Measurements from ENCODE around the gene SMCP.

Gene SMCP

DNA sequence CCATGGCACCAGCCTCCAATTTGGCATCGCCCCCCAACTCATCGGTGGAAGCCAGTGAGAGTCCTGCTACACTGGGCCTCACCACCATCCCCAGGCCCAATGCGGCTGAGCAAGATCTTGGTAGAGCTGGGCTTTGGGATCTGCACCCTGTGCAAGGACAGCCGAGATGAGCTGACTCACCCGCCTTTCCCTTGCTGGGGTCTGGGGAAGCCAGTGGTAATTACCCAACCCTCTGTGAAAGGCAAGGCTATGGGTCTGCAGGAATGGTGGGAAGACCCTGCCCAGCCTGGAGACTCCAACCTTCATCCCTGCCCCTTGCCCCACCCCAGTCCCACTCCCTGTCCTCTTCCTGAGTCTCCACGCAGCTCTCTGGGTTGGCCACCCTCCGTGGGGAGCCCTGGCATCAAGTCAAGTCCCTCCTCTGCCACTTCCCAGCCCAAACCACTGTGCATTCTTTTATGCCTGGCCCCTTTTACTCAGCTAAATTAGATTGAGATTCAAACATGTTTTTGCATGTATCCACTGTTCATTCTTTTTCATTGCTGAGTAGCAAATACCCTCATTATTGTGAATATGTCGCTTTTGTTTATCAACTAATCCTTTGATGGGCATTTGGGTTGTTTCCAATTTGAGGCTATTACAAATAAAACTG is 8.8 kb downstream of the SMCP start:
- no peak for DNase-seq (ENCODE audit: low read depth, low spot score)

DNA sequence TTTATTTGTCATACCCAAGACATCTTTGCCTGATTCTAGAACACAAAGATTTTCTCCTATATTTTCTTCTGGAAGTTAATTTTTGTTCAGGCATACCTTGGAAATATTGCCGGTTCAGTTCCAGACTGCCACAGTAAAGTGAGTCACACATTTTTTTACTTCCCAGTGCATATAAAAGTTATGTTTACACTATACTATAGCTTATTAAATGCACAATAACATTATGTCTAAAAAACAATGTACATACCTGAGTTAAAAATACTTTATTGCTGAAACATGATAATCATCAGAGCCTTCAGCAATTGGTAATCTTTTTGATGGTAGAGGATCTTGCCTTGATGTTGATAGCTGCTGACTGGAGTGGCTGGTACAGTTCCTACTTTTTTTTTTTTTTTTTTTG is 10.0 kb downstream of the SMCP start:
- no peak for DNase-seq (ENCODE audit: low read depth, low spot score)

DNA sequence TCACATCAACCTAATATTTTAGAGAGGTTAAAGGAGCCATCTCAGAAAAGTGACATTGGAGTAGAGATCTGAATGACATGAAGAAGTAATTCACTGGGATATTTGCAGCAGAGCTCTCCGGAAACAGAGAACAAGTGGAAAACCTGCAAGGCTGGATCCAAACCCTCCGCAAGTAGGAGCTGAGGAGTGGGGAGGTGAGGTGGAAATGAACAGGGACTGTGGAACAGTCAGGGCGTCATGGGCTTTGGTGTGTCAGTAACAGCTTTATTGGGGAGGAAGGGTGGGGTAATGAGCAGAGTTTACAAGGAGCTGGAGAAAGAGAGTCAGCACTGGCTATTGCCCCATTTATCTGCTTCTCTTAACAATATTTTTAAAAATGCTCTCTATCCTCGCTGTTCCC is 20.9 kb downstream of the SMCP start:
- DNase-seq (ENCODE audit: low read depth, low spot score): no peak

DNA sequence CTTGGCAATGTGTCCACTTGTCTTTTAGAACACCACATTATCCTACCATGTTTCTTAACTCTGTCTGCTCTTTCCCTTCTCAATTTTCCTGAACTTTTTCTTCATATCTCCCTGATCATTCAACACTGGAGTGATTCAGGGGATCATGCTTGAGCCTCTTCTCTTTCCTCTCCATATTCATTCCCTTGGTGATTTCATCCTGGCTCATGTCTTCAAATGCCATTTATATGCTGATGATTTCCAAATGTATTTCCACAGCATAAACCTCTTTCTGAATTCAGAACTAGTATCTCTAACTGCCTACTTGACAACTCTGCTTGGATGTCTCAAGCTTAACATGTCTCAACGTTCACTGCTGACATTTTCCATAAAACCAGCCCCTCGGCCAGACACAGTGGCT is 21.8 kb downstream of the SMCP start:
- DNase-seq (ENCODE audit: low read depth, low spot score): no peak

DNA sequence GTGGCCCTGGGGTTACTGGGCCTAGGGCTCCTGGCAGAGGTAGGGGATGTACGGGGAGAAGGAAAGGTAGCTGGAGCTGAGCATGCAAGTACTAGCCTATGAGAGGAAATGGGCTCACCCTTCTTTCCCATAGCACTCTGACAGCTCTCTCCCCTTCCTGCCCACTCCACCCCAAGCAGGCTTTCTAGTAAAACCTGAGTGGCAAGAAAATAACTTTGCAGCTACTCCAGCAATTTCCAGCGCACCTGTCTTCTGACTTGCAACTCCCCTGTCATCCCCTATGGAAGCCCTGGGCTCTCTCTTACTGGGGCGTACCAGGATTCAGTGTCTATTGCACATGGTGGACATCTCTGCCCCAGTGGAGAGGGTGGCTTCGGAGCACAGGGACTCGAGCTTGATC is 23.5 kb downstream of the SMCP start:
- DNase-seq (ENCODE audit: low read depth, low spot score): no peak

DNA sequence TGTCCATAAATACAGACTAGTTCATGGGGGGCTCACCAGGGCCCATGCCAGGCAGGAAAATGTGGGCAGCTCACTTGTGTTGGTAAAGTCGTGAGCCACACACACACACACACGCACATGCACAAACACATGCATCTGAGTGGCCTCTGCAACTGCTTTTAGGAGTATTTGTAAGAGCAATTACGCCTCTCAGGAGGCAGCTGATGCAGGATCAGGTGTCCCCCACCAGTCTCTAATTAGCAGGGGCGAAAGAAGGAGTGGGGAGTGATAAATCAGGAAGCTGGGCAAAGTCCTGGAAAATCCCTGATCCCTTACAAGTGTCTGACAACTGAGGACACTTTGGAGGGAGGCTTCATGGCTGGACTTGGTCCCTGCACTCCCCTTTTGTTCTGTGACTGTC is 24.5 kb downstream of the SMCP start:
- no peak for DNase-seq (ENCODE audit: low read depth, low spot score)

DNA sequence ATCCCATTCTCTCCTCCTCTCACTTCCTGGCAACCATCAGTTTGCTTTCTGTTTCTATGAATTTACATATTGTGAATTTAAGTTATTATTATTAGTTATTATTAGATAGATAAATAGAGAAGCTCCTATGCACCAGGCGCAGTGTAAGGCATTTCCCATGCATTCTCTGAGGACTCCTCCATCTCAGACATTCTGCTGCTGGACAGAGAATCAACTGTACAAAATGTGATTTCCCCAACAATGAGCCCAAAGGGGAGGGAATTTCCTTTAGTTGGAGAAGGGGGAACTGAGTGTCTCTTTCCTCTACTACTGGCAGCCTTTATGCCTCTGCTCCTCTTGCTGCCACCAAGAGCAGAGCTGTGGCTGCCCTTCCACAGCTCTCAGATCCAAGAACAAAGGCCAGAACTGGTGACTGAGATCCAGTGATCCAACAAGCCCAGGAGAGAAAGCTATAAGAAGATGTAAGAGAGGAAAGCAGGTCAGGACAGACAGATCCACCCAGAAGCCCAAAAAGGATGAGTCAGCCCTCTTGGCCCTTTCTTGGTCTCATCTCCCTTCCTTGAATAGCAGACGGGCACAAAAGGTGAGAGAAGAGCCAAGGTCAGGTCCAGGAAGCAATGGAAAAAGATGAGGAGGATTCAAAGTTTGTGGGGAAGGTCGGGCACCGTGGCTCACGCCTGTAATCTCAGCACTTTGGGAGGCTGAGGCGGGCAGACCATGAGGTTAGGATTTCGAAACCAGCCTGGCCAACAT is 26.7 kb downstream of the SMCP start:
- DNase-seq (ENCODE audit: low read depth, low spot score): no peak

DNA sequence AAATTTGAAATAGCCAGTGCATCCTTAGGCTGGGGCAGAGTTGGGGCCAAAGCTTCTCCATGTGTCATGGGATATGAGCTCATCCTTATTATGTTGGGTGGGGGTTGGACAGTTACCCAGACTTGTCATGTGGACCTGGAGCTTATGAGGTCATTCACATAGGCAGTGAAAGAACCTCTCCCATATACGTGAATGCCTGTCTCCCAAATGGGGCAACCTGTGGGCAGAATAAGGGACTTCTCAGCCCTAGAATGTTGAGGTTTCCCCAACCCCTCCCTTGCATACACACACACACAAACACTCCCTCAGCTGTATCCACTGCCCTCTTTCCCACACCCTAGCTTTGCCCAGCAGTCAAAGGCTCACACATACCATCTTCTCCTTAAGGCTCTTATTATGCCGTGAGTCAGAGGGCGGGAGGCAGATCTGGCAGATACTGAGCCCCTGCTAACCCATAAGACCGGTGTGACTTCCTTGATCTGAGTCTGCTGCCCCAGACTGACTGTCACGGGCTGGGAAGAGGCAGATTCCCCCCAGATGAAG is 28.0 kb downstream of the SMCP start:
- DNase-seq (ENCODE audit: low read depth, low spot score): no peak

DNA sequence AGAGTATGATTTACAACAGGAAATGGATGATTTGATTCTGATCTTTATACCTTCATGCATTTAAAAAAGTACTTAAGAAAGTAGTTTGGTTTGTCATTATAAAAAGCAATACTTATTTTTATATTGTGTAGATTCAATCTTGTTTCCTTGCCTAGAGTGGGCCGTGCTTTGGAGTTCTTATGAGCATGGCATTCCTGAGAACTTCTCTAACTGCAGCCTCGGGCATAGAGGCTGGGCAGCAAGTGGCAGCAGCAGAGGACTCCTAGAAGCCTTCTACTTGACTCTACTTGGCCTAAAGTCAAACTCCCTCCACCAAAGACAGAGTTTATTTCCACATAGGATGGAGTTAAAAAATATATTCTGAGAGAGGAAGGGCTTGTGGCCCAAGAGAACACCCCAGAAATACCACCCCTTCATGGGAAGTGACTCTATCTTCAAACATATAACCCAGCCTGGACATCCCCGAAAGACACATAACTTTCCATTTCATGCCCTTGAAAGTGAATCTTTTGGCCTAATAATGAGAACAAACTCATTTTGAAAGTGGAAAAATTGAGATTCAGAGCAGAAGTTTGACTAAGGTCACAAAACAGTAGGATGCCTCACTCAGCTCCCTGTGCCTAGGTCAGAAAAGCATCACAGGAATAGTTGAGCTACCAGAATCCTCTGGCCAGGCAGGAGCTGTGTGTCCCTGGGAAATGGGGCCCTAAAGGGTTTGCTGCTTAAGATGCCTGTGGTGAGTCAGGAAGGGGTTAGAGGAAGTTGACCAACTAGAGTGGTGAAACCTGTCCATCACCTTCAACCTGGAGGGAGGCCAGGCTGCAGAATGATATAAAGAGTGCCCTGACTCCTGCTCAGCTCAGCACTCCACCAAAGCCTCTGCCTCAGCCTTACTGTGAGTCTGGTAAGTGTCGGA is 29.8 kb downstream of the SMCP start, which contains the start of gene IVL:
Gene IVL, plus strand, starts transcription at position 861 of the 916 bp plus-strand sequence. CDS start 1,252 bp downstream, outside the sequence.
- no peak for DNase-seq (ENCODE audit: low read depth, low spot score)

DNA sequence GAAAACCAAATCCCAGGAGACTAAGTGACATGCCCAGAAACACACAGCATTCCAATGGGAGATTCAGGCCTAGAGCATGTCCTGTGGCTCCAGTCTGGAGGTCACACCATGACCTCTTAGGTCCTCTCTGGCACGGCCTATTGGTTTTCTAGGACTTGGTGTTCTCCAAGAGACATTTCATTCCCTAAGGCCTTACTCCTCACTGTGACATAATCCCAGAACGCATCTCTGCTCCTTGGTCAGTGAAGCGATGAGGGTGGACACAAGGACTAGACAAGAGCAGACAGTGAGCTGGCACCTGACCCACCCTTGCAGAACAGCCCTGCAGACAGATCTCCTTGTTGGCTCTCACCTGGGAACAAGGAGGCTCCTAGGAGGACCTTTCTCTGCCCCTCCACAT is 31.1 kb downstream of the SMCP start:
- DNase-seq (ENCODE audit: low read depth, low spot score): no peak

DNA sequence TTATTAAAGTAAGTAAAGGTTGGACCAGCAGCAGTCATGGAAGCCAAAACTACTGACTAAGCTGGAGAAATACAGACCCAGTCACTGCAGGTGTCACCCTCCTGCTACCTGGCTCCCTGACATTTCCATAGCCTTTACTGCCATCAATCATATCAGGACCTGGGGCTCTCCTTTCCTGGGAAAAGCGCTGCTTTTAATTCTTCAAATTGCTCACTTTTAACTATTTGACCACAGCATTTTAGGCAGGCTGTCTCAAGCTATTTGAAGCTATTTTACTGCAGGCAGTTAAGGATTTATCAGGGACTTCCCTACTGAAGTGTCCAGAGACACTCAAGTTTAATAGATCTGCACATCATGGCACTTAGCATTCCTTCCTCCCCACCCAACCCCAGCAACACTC is 34.3 kb downstream of the SMCP start:
- no peak for DNase-seq (ENCODE audit: low read depth, low spot score)

DNA sequence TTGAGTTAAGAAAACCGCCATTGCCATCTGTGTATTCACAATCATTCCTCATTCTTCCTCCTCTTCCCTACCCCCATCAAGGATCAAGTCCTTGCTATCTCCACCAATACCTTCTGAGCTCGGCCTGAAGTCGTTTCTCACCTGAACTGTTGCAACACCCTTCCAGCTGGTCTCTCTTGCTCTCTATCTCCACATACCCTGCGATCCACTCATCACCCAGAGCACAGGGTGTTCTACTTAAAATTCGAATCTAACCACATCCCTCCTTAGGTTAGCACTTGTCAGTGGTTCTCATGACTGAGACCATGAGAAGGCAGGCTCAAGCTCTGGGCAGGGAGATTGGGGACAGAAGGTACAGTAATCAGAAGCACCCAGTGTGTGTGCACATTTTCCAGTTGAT is 34.8 kb downstream of the SMCP start:
- no peak for DNase-seq (ENCODE audit: low read depth, low spot score)

DNA sequence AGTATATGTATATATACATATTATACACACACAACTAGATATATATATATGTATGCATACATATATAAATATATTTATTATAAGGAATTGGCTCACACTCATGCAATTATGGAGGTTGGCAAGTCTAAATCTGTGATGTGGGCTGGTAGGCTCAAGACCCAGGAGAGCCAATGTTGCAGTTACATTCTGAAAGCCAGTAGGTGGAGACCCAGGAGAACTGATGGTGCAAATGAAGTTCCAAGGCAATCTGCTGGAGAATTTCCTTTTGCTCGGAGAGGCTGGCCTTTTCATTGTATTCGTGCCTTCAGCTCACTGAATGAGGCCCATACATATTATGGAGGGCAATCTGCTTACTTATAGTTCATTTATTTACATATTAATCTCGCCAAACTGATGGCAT is 39.7 kb downstream of the SMCP start:
- no peak for DNase-seq (ENCODE audit: low read depth, low spot score)

DNA sequence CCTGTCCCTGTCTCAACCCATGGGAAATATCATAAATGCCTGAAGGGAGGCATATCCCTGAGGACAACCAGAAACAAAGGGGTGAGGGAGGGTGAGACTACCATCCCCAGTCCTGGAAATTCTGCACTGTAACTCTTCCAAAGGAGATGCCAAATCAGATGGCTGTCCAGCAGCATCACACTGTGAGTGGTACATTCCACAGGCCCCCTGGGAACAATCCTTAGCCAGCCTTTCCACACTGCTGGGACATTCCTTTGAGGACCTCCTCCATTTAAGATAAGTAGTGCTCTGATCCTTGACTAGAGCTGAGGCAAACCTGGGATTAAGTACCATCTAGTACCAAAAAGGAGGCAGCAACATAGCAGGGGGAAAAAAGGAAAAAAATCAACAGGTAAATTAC is 40.9 kb downstream of the SMCP start:
- no peak for DNase-seq (ENCODE audit: low read depth, low spot score)

DNA sequence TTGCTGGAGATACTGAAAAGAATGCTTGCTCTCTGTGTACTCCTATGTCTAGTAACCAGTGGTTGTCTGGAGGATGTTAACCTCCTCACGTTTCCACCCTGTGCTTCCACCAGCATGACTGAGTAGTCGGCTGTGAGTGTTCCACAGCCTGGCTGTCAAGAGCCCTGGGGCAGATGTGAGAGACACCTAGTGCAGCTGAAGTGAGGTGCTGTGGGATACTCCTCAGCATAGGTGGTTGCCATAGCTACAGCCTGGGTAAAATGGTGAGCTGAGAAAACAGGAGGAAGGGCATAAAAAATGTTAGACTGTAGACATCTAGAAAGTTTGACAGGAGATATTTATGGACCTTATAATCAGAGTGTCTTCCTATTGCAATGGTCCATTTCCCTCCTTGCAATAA is 46.1 kb downstream of the SMCP start:
- no peak for DNase-seq (ENCODE audit: low read depth, low spot score)

DNA sequence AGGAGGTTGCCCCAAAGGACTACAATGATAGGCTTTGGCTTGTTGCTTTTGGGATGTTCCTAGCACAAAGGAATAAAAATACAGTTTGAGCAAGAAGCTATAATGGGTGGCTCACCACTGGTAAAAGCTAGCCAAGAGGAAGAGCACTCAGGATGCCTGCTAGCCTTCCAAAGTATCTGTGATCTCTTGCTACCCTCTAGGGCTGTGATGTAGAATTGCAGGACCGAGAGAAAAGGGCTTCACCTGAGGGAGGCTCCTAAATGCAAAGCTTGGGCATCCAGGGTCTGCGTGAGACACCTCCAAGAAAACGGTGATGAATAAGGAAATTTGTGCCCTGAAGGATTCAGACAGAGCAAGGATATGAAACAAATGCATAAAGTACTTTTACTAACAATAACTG is 48.0 kb downstream of the SMCP start:
- DNase-seq (ENCODE audit: low read depth, low spot score): no peak

DNA sequence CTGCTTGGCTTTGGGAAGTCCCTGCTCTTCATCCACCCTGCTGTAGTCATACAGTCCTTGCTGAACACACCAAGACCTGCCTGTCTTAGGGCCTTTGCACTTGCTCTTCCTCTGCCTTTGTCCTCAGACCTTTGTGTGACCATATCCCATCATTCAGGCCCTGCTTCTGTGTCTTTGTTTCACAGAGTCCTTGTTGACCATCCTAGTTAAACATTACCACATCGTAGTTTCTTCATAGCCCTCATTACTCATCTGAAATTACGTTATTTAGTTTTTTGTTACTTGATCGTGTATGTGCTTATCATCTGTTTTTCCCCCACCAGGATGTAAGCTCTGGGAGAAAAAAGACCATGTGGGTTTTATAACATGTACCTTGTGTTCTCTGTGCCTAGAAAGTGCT is 50.5 kb downstream of the SMCP start:
- no peak for DNase-seq (ENCODE audit: low read depth, low spot score)

DNA sequence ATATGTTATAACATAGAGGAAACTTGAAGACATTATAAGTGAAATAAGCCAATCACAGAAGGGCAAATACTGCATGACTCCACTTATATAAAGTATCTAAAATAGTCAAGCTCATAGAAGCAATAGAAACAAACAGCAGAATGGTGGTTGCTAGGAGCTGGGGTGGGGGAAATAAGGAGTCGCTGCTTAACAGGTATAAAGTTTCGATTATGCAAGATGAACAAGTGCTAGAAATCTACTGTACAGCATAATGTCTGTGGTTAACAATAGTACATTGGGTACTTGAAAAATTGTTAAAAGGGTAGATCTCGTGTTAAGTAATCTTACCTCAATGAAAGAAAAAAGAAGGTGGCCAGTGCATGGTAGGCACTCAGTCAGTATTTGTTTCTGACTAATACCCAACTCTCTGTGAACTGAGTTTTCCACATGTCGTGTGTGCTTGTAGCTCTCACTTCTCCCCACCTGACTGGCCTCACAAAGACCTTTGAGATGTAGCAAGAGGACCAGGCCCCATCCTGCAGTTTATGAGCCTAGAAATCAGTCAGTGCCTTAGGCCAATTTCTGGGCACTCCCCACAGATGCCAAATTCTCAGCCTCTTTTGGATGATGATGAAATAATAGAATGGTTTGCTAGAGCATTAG is 54.2 kb downstream of the SMCP start:
- DNase-seq (ENCODE audit: low read depth, low spot score): no peak

DNA sequence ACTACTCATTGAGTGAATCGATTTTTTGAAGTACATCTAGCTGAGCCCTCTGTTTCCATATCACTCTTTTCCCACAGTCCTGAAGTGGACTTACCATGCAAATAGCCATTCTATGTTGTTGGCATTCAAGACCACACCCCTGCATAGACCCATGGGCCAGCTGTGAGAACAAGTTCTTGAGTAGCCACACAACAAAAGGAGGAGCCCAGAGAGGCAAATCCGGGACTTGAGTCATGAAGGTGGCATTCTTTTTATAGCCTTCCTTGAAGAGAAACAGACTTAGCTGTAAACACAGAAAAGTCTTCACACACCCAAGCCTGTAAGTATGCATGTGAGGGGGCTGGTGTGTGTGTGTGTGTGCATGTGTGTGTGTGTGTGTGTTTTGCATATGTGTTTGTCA is 55.1 kb downstream of the SMCP start:
- DNase-seq (ENCODE audit: low read depth, low spot score): no peak
